ENCODE measurements around the gene ZNF775.

GRCh38 chr7:150361807-150362621, 17.1 kb upstream of the ZNF775 start:
- no peak for TF ChIP-seq SUZ12 (IDR thresholded peaks at IDR 0.05; ENCODE audit: extremely low read depth, insufficient read depth, insufficient read length)
- no peak for TF ChIP-seq ZNF274 (IDR thresholded peaks at IDR 0.05; ENCODE audit: low read depth, low read length)
- no peak for TF ChIP-seq YY1 (IDR thresholded peaks at IDR 0.05; ENCODE audit: insufficient read depth, insufficient read length)

All from NT2/D1 (cell line).